Smooth muscle cell (in vitro differentiated cells): ENCODE results near the gene OR6C4. TPM values are rescaled to one million over a fixed set of nuclear protein-coding genes. Genes with fewer than 3 reads are reported as not detected.
"Not testable (repeated sequence)": the region's sequence is repeated elsewhere in the genome, so short reads cannot be mapped to it uniquely, and the experiment has no call there.

Source experiments
- DNase-seq: peaks from one replicate; lab custom pipeline; 2025; ENCODE audit not compliant: unreplicated experiment; lab: John Stamatoyannopoulos, UW
- H2AFZ ChIP-seq: fragments of 200-600 bp; sonication (generic); 2 replicates; pipeline ENCODE4 v1.6.0; 2016; ENCODE audit warnings: antibody characterized with exemption, low read depth, mild to moderate bottlenecking
- H3F3A ChIP-seq: fragments of 200-600 bp; sonication (generic); 2 replicates; pipeline ENCODE4 v1.6.0; 2017; ENCODE audit warnings: antibody characterized with exemption, low read depth
- H3K27ac ChIP-seq: fragments of 200-600 bp; sonication (generic); 2 replicates; pipeline ENCODE4 v1.5.1; 2016; ENCODE audit warnings: low read depth, mild to moderate bottlenecking
- H3K27me3 ChIP-seq: fragments of 200-600 bp; sonication (generic); 2 replicates; pipeline ENCODE4 v1.6.1; 2016; ENCODE audit warnings: low read depth, mild to moderate bottlenecking
- H3K36me3 ChIP-seq: fragments of 200-600 bp; sonication (generic); 2 replicates; pipeline ENCODE4 v1.5.1; 2016; ENCODE audit warnings: low read depth
- H3K4me1 ChIP-seq: fragments of 200-600 bp; sonication (generic); 2 replicates; pipeline ENCODE4 v1.5.1; 2016; ENCODE audit warnings: low read depth
- H3K4me2 ChIP-seq: fragments of 200-600 bp; sonication (generic); 2 replicates; pipeline ENCODE4 v1.6.0; 2016; ENCODE audit warnings: mild to moderate bottlenecking
- H3K4me3 ChIP-seq: fragments of 200-600 bp; sonication (generic); 2 replicates; pipeline ENCODE4 v1.5.1; 2016; ENCODE audit warnings: mild to moderate bottlenecking
- H3K79me2 ChIP-seq: fragments of 200-600 bp; sonication (generic); 2 replicates; pipeline ENCODE4 v1.6.0; 2016; ENCODE audit warnings: low read depth, mild to moderate bottlenecking
- H3K9ac ChIP-seq: fragments of 200-600 bp; sonication (generic); 2 replicates; pipeline ENCODE4 v1.6.0; 2016; ENCODE audit warnings: low read depth
- H3K9me3 ChIP-seq: fragments of 200-600 bp; sonication (generic); replicated peaks from 2 replicates; pipeline ENCODE4 v1.5.1; 2016; ENCODE audit warnings: low read depth
- H4K20me1 ChIP-seq: fragments of 200-600 bp; sonication (generic); 2 replicates; pipeline ENCODE4 v1.6.0; 2016; ENCODE audit warnings: low read depth
- CTCF ChIP-seq: fragments of 200-600 bp; sonication (generic); IDR thresholded peaks from 2 replicates; pipeline ENCODE4 v1.5.1; 2017; ENCODE audit warnings: borderline replicate concordance, mild to moderate bottlenecking, antibody characterized with exemption; ENCODE audit not compliant: insufficient read depth, poor library complexity, severe bottlenecking
- WGBS: methylation state at CpG from one replicate; pipeline ENCODE4 v1.1.7; 2016; ENCODE audit warnings: low lambda C conversion rate; 5-methylcytosine and 5-hydroxymethylcytosine counted together
- polyA plus RNA-seq: library from polyadenylated mRNA; unstranded; fragments of >200 nt; fragmentation: Nextera tagmentation; extraction: Ambion mirVana; gene quantifications from 2 replicates; pipeline ENCODE4 v1.2.1, GENCODE V29; 2016
- total RNA-seq: library from RNA; depleted of rRNA; stranded (reverse); fragments of >200 nt; gene quantifications from 2 replicates; pipeline ENCODE4 v1.2.3, GENCODE V29; 2014

Gene OR6C4
- total and polyA plus RNA-seq, 2 experiments from 2014 or later: not detected

GRCh38 chr12:55572168-55572567, 22.8 kb downstream of the OR6C4 start, which contains the start of gene OR2AP1:
Gene OR2AP1 (plus strand): TSS chr12:55572468. CDS start chr12:55574415, 1,947 bp downstream.
- Histone ChIP-seq H3K79me2 (no peaks in the 10 kb centered on the region), H3K36me3 (no peaks in the 10 kb centered on the region), H4K20me1 (no peaks in the 10 kb centered on the region), H3K27ac (no peak within 1 kb of the TSS), H2AFZ (no peak within 1 kb of the TSS), H3K9ac (no peak within 1 kb of the TSS), H3F3A (no peaks in the 10 kb centered on the region), H3K9me3 (peaks cover 4% of the 10 kb centered on the region), H3K4me2 (no peak within 1 kb of the TSS), H3K27me3 (no peaks in the 10 kb centered on the region), H3K4me3 (no peak within 1 kb of the TSS), H3K4me1 (no peaks in the 10 kb centered on the region)
- no peak for TF ChIP-seq CTCF
- 86% methylated on average over 1 of the region's 1 CpG for WGBS
- DNase-seq: no peak

GRCh38 chr12:55582066-55582465, 32.7 kb downstream of the OR6C4 start:
- H3K79me2 ChIP-seq: no peaks in the 10 kb centered on the region
- no peaks in the 10 kb centered on the region for H4K20me1 ChIP-seq
- DNase-seq: no peak
- no peak overlapping the region for H3K4me2 ChIP-seq
- no peaks in the 10 kb centered on the region for H3F3A ChIP-seq
- H2AFZ ChIP-seq: no peak overlapping the region
- H3K4me1 ChIP-seq: no peaks in the 10 kb centered on the region
- peaks cover 3% of the 10 kb centered on the region for H3K27me3 ChIP-seq
- H3K36me3 ChIP-seq: no peaks in the 10 kb centered on the region
- 88% methylated on average over 2 of the region's 2 CpGs for WGBS
- H3K4me3 ChIP-seq: no peak overlapping the region
- H3K9ac ChIP-seq: no peak overlapping the region
- no peak overlapping the region for H3K27ac ChIP-seq
- no peak for TF ChIP-seq CTCF
- no peaks in the 10 kb centered on the region for H3K9me3 ChIP-seq

GRCh38 chr12:55585817-55586216, 36.4 kb downstream of the OR6C4 start:
- no peaks in the 10 kb centered on the region for H3K4me1 ChIP-seq
- H3F3A ChIP-seq: no peaks in the 10 kb centered on the region
- no peak overlapping the region for H3K4me2 ChIP-seq
- no peaks in the 10 kb centered on the region for H4K20me1 ChIP-seq
- WGBS: 93% methylated on average over 2 of the region's 2 CpGs
- H3K27ac ChIP-seq: no peak overlapping the region
- no peak for TF ChIP-seq CTCF
- no peaks in the 10 kb centered on the region for H3K36me3 ChIP-seq
- H3K79me2 ChIP-seq: no peaks in the 10 kb centered on the region
- H3K9ac ChIP-seq: no peak overlapping the region
- DNase-seq: no peak
- no peak overlapping the region for H3K4me3 ChIP-seq
- H3K9me3 ChIP-seq: no peaks in the 10 kb centered on the region
- H3K27me3 ChIP-seq: peaks cover 3% of the 10 kb centered on the region
- no peak overlapping the region for H2AFZ ChIP-seq

GRCh38 chr12:55590152-55590551, 40.8 kb downstream of the OR6C4 start:
- not testable (repeated sequence) for H3K4me3 ChIP-seq, H3K27ac ChIP-seq, H3K27me3 ChIP-seq, H3K36me3 ChIP-seq, H3F3A ChIP-seq, H2AFZ ChIP-seq, H3K4me1 ChIP-seq, DNase-seq, H3K4me2 ChIP-seq, H3K79me2 ChIP-seq, H4K20me1 ChIP-seq, H3K9ac ChIP-seq, H3K9me3 ChIP-seq
- 68% methylated on average over 12 of the region's 12 CpGs for WGBS

Other genes with a start within 250 kb of the OR6C4 start
- not detected in 2 replicates for gene OR6C1, start 235.3 kb upstream of the OR6C4 start, total RNA-seq
- not detected in 2 replicates for gene OR6C1, start 235.3 kb upstream of the OR6C4 start, polyA plus RNA-seq
- not detected in 2 replicates for gene OR6C3, start 218.9 kb upstream of the OR6C4 start, total RNA-seq
- gene OR6C3, start 218.9 kb upstream of the OR6C4 start, polyA plus RNA-seq: not detected in 2 replicates
- gene OR6C75, start 186.6 kb upstream of the OR6C4 start, total RNA-seq: not detected in 2 replicates
- gene OR6C75, start 186.6 kb upstream of the OR6C4 start, polyA plus RNA-seq: not detected in 2 replicates
- not detected in 2 replicates for gene OR6C65, start 149.1 kb upstream of the OR6C4 start, total RNA-seq
- gene OR6C65, start 149.1 kb upstream of the OR6C4 start, polyA plus RNA-seq: not detected in 2 replicates
- not detected in 2 replicates for gene OR6C76, start 123.3 kb upstream of the OR6C4 start, total RNA-seq
- not detected in 2 replicates for gene OR6C76, start 123.3 kb upstream of the OR6C4 start, polyA plus RNA-seq
- gene OR6C2, start 105.5 kb upstream of the OR6C4 start, total RNA-seq: not detected in 2 replicates
- gene OR6C2, start 105.5 kb upstream of the OR6C4 start, polyA plus RNA-seq: not detected in 2 replicates
- gene OR6C70, start 79.5 kb upstream of the OR6C4 start, total RNA-seq: not detected in 2 replicates
- gene OR6C70, start 79.5 kb upstream of the OR6C4 start, polyA plus RNA-seq: not detected in 2 replicates
- not detected in 2 replicates for gene OR6C68, start 57.2 kb upstream of the OR6C4 start, total RNA-seq
- not detected in 2 replicates for gene OR6C68, start 57.2 kb upstream of the OR6C4 start, polyA plus RNA-seq
- not detected in 2 replicates for gene OR2AP1, start 22.9 kb downstream of the OR6C4 start, total RNA-seq
- not detected in 2 replicates for gene OR2AP1, start 22.9 kb downstream of the OR6C4 start, polyA plus RNA-seq
- not detected in 2 replicates for gene OR10P1, start 87.3 kb downstream of the OR6C4 start, total RNA-seq
- gene OR10P1, start 87.3 kb downstream of the OR6C4 start, polyA plus RNA-seq: not detected in 2 replicates
- 0.90 and 1.3 TPM in 2 replicates for gene ITGA7, start 158.3 kb downstream of the OR6C4 start, total RNA-seq
- gene ITGA7, start 158.3 kb downstream of the OR6C4 start, polyA plus RNA-seq: 1.1 and 1.6 TPM in 2 replicates
- gene BLOC1S1, start 166.4 kb downstream of the OR6C4 start, total RNA-seq: 107 and 146 TPM in 2 replicates
- gene BLOC1S1, start 166.4 kb downstream of the OR6C4 start, polyA plus RNA-seq: 142 and 150 TPM in 2 replicates
- 3.0 TPM in 1 of 2 replicates, not detected in the other for gene RDH5, start 170.8 kb downstream of the OR6C4 start, total RNA-seq
- gene RDH5, start 170.8 kb downstream of the OR6C4 start, polyA plus RNA-seq: 3.7 and 9.2 TPM in 2 replicates
- 1,095 and 1,107 TPM in 2 replicates for gene CD63, start 179.4 kb downstream of the OR6C4 start, total RNA-seq
- 2,224 and 2,317 TPM in 2 replicates for gene CD63, start 179.4 kb downstream of the OR6C4 start, polyA plus RNA-seq
- 2.8 and 3.5 TPM in 2 replicates for gene GDF11, start 193.5 kb downstream of the OR6C4 start, total RNA-seq
- 2.3 and 2.6 TPM in 2 replicates for gene GDF11, start 193.5 kb downstream of the OR6C4 start, polyA plus RNA-seq